ENCODE measurements around the gene RPL13. TPM values are rescaled to one million over a fixed set of nuclear protein-coding genes. Genes with fewer than 3 reads are reported as not detected.

Gene RPL13
- total and polyA plus RNA-seq, 2 of the 13 experiments (the other 11 are each of a cell fraction or from before 2014, with no cell fraction given): 2,988 to 4,411 TPM

DNA sequence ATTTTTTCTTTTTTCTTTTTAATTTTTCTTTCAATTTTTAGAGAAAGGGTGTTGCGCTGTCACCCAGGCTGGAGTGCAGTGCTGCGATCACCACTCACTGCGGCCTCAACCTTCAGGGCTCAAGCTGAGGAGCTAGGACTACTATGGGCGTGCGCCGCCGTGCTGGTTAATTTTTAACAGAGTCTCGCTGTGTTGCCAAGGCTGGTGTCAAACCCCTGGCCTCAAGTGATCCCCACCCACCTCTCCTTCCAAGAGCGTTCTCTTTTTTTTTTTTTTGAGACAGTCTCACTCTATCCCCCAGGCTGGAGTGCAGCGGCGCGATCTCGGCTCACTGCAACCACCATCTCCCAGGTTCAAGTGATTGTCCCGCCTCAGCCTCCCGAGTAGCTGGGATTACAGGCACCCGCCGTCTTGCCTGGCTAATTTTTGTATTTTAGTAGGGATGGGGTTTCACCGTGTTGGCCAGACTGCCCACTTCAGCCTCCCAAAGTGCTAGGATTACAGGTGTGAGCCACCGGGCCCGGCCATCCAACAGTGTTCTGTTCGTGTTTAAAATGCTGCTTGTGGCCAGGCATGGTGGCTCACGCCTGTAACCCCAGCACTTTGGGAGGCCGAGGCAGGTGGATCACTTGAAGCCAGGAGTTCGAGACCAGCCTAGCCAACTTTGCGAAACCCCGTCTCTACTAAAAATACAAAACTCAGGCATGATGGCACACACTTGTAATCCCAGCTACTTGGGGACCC, 14.5 kb upstream of the RPL13 start (continued):
- TF ChIP-seq ARID2 (CRISPR knock-in tag; IDR thresholded peaks at IDR 0.05; ENCODE audit: borderline replicate concordance) (0 out of 2 replicates have a peak, but pooled peaks have one; percentile 43), IRF2 (CRISPR knock-in tag; IDR thresholded peaks at IDR 0.05) (no peak), MAFG (CRISPR knock-in tag; IDR thresholded peaks at IDR 0.05) (no peak), ZNF7 (CRISPR knock-in tag; IDR thresholded peaks at IDR 0.05) (no peak), RFX5 (IDR thresholded peaks at IDR 0.05; ENCODE audit: low read depth, low read length) (no peak), U2AF1 (optimal IDR thresholded peaks at IDR 0.05; ENCODE audit: low read depth, low read length) (no peak), RXRA (CRISPR knock-in tag; IDR thresholded peaks at IDR 0.05) (peak; percentile 26; the same call in 1 of the 2 replicates), MTF1 (CRISPR knock-in tag; IDR thresholded peaks at IDR 0.05) (no peak), ZNF24 (IDR thresholded peaks at IDR 0.05) (no peak), PLRG1 (conservative IDR thresholded peaks at IDR 0.05) (no peak), SNAPC2 (CRISPR knock-in tag; IDR thresholded peaks at IDR 0.05) (no peak), ZFAT (CRISPR knock-in tag; conservative IDR thresholded peaks at IDR 0.05) (no peak), NCOA1 (CRISPR knock-in tag; IDR thresholded peaks at IDR 0.05) (no peak), ZNF326 (CRISPR knock-in tag; IDR thresholded peaks at IDR 0.05; ENCODE audit: borderline replicate concordance) (no peak), ZNF777 (CRISPR knock-in tag; IDR thresholded peaks at IDR 0.05) (no peak), ZNF331 (CRISPR knock-in tag; IDR thresholded peaks at IDR 0.05) (peak; percentile 39; the same call in 1 of the 2 replicates), HOXA3 (CRISPR knock-in tag; IDR thresholded peaks at IDR 0.05) (peak; percentile 57; the same call in 1 of the 2 replicates), EZH2 (conservative IDR thresholded peaks at IDR 0.05; ENCODE audit: low read depth, low read length) (no peak), NFKB2 (CRISPR knock-in tag; IDR thresholded peaks at IDR 0.05; ENCODE audit: borderline replicate concordance) (no peak), ZNF225 (CRISPR knock-in tag; IDR thresholded peaks at IDR 0.05) (peak; percentile 16), ZNF678 (CRISPR knock-in tag; IDR thresholded peaks at IDR 0.05) (no peak), ZMYM4 (CRISPR knock-in tag; IDR thresholded peaks at IDR 0.05) (peak; percentile 33; the same call in 1 of the 2 replicates)
- TF ChIP-seq, protein P1, sequence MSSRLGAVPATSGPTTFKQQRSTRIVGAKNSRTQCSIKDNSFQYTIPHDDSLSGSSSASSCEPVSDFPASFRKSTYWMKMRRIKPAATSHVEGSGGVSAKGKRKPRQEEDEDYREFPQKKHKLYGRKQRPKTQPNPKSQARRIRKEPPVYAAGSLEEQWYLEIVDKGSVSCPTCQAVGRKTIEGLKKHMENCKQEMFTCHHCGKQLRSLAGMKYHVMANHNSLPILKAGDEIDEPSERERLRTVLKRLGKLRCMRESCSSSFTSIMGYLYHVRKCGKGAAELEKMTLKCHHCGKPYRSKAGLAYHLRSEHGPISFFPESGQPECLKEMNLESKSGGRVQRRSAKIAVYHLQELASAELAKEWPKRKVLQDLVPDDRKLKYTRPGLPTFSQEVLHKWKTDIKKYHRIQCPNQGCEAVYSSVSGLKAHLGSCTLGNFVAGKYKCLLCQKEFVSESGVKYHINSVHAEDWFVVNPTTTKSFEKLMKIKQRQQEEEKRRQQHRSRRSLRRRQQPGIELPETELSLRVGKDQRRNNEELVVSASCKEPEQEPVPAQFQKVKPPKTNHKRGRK (CRISPR knock-in tag; IDR thresholded peaks at IDR 0.05): no peak
- TF ChIP-seq, protein P2, sequence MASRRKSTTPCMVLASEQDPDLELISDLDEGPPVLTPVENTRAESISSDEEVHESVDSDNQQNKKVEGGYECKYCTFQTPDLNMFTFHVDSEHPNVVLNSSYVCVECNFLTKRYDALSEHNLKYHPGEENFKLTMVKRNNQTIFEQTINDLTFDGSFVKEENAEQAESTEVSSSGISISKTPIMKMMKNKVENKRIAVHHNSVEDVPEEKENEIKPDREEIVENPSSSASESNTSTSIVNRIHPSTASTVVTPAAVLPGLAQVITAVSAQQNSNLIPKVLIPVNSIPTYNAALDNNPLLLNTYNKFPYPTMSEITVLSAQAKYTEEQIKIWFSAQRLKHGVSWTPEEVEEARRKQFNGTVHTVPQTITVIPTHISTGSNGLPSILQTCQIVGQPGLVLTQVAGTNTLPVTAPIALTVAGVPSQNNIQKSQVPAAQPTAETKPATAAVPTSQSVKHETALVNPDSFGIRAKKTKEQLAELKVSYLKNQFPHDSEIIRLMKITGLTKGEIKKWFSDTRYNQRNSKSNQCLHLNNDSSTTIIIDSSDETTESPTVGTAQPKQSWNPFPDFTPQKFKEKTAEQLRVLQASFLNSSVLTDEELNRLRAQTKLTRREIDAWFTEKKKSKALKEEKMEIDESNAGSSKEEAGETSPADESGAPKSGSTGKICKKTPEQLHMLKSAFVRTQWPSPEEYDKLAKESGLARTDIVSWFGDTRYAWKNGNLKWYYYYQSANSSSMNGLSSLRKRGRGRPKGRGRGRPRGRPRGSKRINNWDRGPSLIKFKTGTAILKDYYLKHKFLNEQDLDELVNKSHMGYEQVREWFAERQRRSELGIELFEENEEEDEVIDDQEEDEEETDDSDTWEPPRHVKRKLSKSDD (CRISPR knock-in tag; IDR thresholded peaks at IDR 0.05; ENCODE audit: low read depth): peak; percentile 53; the same call in 1 of the 2 replicates
- TF ChIP-seq, protein P3, sequence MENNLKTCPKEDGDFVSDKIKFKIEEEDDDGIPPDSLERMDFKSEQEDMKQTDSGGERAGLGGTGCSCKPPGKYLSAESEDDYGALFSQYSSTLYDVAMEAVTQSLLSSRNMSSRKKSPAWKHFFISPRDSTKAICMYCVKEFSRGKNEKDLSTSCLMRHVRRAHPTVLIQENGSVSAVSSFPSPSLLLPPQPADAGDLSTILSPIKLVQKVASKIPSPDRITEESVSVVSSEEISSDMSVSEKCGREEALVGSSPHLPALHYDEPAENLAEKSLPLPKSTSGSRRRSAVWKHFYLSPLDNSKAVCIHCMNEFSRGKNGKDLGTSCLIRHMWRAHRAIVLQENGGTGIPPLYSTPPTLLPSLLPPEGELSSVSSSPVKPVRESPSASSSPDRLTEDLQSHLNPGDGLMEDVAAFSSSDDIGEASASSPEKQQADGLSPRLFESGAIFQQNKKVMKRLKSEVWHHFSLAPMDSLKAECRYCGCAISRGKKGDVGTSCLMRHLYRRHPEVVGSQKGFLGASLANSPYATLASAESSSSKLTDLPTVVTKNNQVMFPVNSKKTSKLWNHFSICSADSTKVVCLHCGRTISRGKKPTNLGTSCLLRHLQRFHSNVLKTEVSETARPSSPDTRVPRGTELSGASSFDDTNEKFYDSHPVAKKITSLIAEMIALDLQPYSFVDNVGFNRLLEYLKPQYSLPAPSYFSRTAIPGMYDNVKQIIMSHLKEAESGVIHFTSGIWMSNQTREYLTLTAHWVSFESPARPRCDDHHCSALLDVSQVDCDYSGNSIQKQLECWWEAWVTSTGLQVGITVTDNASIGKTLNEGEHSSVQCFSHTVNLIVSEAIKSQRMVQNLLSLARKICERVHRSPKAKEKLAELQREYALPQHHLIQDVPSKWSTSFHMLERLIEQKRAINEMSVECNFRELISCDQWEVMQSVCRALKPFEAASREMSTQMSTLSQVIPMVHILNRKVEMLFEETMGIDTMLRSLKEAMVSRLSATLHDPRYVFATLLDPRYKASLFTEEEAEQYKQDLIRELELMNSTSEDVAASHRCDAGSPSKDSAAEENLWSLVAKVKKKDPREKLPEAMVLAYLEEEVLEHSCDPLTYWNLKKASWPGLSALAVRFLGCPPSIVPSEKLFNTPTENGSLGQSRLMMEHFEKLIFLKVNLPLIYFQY (CRISPR knock-in tag; IDR thresholded peaks at IDR 0.05; ENCODE audit: borderline replicate concordance): no peak
